Measurements from ENCODE around the gene DENND1B. TPM values are rescaled to one million over a fixed set of nuclear protein-coding genes. Genes with fewer than 3 reads are reported as not detected.
A peak's percentile ranks its signal among the peaks of the same experiment; 100 is the strongest.

DENND1B gene
- total and polyA plus RNA-seq, 2 of the 13 experiments (the other 11 are each of a cell fraction or from before 2014, with no cell fraction given), result 2.6 to 5.7 TPM

GRCh38 chr1:197775282-197776262, at the start of gene DENND1B (continued):
- no peak; the same call in 1 of the 2 replicates for TF ChIP-seq ZNF33B (CRISPR knock-in tag; IDR thresholded peaks at IDR 0.05)
- TF ChIP-seq ZFY (CRISPR knock-in tag; IDR thresholded peaks at IDR 0.05), result peak; percentile 46
- no peak for TF ChIP-seq ZNF720 (CRISPR knock-in tag; IDR thresholded peaks at IDR 0.05)
- TF ChIP-seq PPARG (CRISPR knock-in tag; conservative IDR thresholded peaks at IDR 0.05), result peak; percentile 48; the same call in 1 of the 2 replicates
- TF ChIP-seq ZNF878 (CRISPR knock-in tag; IDR thresholded peaks at IDR 0.05), result no peak; the same call in 1 of the 2 replicates
- 0 out of 2 replicates have a peak, but pooled peaks have one; percentile 7 for TF ChIP-seq BCL3 (CRISPR knock-in tag; IDR thresholded peaks at IDR 0.05)
- TF ChIP-seq BCL6 (CRISPR knock-in tag; IDR thresholded peaks at IDR 0.05), result 0 out of 2 replicates have a peak, but pooled peaks have one; percentile 35
- 0 out of 2 replicates have a peak, but pooled peaks have one; percentile 21 for TF ChIP-seq DNMT3B (CRISPR knock-in tag; conservative IDR thresholded peaks at IDR 0.05)
- peak; percentile 38; the same call in 1 of the 2 replicates for TF ChIP-seq ARID5B (CRISPR knock-in tag; IDR thresholded peaks at IDR 0.05)
- no peak for TF ChIP-seq SOX6 (IDR thresholded peaks at IDR 0.05)
- TF ChIP-seq SOX6 (CRISPR knock-in tag; IDR thresholded peaks at IDR 0.05), result no peak
- TF ChIP-seq ASH2L (IDR thresholded peaks at IDR 0.05; ENCODE audit: insufficient read length, low read depth, low read length), result peak; percentile 47
- TF ChIP-seq ZNF558 (CRISPR knock-in tag; IDR thresholded peaks at IDR 0.05; ENCODE audit: borderline replicate concordance), result peak; percentile 39; the same call in 1 of the 2 replicates
- 0 out of 2 replicates have a peak, but pooled peaks have one; percentile 34 for TF ChIP-seq RFXANK (CRISPR knock-in tag; IDR thresholded peaks at IDR 0.05)
- no peak for TF ChIP-seq IKZF4 (CRISPR knock-in tag; IDR thresholded peaks at IDR 0.05; ENCODE audit: borderline replicate concordance, low read depth, not compliant biosample characterization)
- peak; percentile 67 for TF ChIP-seq ZEB1 (IDR thresholded peaks at IDR 0.05; ENCODE audit: insufficient replicate concordance, low read depth)
- TF ChIP-seq GTF2F1 (IDR thresholded peaks at IDR 0.05; ENCODE audit: low read length), result no peak
- peak; percentile 28; the same call in 1 of the 2 replicates for TF ChIP-seq SAP130 (CRISPR knock-in tag; IDR thresholded peaks at IDR 0.05; ENCODE audit: low read depth)
- TF ChIP-seq ZNF749 (CRISPR knock-in tag; IDR thresholded peaks at IDR 0.05; ENCODE audit: borderline replicate concordance), result 0 out of 2 replicates have a peak, but pooled peaks have one; percentile 6
- peak; percentile 69 for TF ChIP-seq YY1 (IDR thresholded peaks at IDR 0.05; ENCODE audit: insufficient read depth, insufficient replicate concordance, low read depth, low read length)
- peak; percentile 32; the same call in 1 of the 2 replicates for TF ChIP-seq ZNF350 (CRISPR knock-in tag; IDR thresholded peaks at IDR 0.05; ENCODE audit: borderline replicate concordance, low read depth)
- no peak for TF ChIP-seq MLLT10 (CRISPR knock-in tag; IDR thresholded peaks at IDR 0.05)
- TF ChIP-seq ZNF552 (CRISPR knock-in tag; IDR thresholded peaks at IDR 0.05; ENCODE audit: borderline replicate concordance), result 0 out of 2 replicates have a peak, but pooled peaks have one; percentile 48
- TF ChIP-seq SYNCRIP (IDR thresholded peaks at IDR 0.05; ENCODE audit: insufficient read depth, low read depth, low read length), result no peak
